Calu3 (cell line): ENCODE measurements around the gene DNTT. TPM values are rescaled to one million over a fixed set of nuclear protein-coding genes. Genes with fewer than 3 reads are reported as not detected.

Experiments used
- BruUV-seq: library from RNA; stranded (reverse); fragments of 400-500 nt; replicated peaks from 2 replicates; lab custom pipeline; 2021; lab: Mats Ljungman, UMichigan
- CTCF ChIA-PET: fragments of 300-600 bp; sonication (Branson Sonifier 250); formaldehyde crosslinking; loops from one replicate; lab custom pipeline; 2022; ENCODE audit warnings: antibody characterized with exemption; lab: Charles Lee
- DNase-seq: peaks from one replicate; pipeline ENCODE4 v3.0.0; 2022
- H3K27ac Mint-ChIP-seq: one replicate; pipeline ENCODE4 v1.8.0; 2022; ENCODE audit warnings: mixed read lengths; ENCODE audit not compliant: unreplicated experiment
- H3K27me3 Mint-ChIP-seq: one replicate; pipeline ENCODE4 v1.8.0; 2022; ENCODE audit warnings: mixed read lengths; ENCODE audit not compliant: unreplicated experiment
- H3K36me3 Mint-ChIP-seq: one replicate; pipeline ENCODE4 v1.8.0; 2022; ENCODE audit warnings: mild to moderate bottlenecking, moderate library complexity, mixed read lengths; ENCODE audit not compliant: insufficient read depth, unreplicated experiment
- H3K4me1 Mint-ChIP-seq: one replicate; pipeline ENCODE4 v1.8.0; 2022; ENCODE audit warnings: mild to moderate bottlenecking, low read depth, mixed read lengths; ENCODE audit not compliant: unreplicated experiment
- H3K4me3 Mint-ChIP-seq: one replicate; pipeline ENCODE4 v1.8.0; 2022; ENCODE audit warnings: mild to moderate bottlenecking, low read depth, moderate library complexity, mixed read lengths; ENCODE audit not compliant: unreplicated experiment
- H3K9me3 Mint-ChIP-seq: one replicate; pipeline ENCODE4 v1.8.0; 2022; ENCODE audit warnings: low read depth, mixed read lengths; ENCODE audit not compliant: unreplicated experiment
- intact Hi-C: fragments of 100-400 bp; cut with micrococcal nuclease; formaldehyde crosslinking; loops from one replicate; pipeline ENCODE4 v1.10.0; 2022; ENCODE audit not compliant: unreplicated experiment
- total RNA-seq: library from RNA; stranded (reverse); gene quantifications from 2 replicates; pipeline ENCODE4 v1.2.3, GENCODE V29; 2022
- TF ChIP-seq, protein P1 (sequence below): fragments of 200-600 bp; IDR thresholded peaks from one replicate; pipeline ENCODE4 v1.8.0; 2022; ENCODE audit warnings: antibody characterized with exemption; ENCODE audit not compliant: unreplicated experiment

Gene DNTT
- total RNA-seq, 1 experiment from 2014 or later = not detected

DNA sequence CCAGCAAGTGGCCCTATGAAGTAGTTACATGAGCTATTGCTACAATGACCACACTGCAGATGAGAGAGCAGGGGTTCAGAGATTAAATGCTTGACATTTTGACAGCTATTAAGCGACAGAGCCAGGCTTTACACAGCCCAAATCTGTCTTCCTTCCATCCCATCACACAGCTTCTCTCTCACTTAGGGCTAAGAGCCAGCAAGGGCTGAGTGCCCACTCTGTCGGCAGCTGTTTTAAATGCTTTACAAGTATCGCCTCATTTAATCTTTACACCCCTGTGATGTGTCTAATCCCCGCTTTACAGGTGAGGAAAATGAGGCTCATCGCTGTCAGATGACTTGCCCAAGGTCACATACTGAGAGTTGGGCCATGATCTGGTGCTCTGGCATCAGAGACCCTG is 69.8 kb downstream of the DNTT start:
- Mint-ChIP-seq H3K27ac (no peak overlapping the region), H3K4me3 (peak overlapping the region; percentile 66), H3K27me3 (peaks cover 13% of the 10 kb centered on the region), H3K4me1 (peaks cover 12% of the 10 kb centered on the region), H3K9me3 (no peaks in the 10 kb centered on the region), H3K36me3 (peaks cover 5% of the 10 kb centered on the region)
- TF ChIP-seq, protein P1, sequence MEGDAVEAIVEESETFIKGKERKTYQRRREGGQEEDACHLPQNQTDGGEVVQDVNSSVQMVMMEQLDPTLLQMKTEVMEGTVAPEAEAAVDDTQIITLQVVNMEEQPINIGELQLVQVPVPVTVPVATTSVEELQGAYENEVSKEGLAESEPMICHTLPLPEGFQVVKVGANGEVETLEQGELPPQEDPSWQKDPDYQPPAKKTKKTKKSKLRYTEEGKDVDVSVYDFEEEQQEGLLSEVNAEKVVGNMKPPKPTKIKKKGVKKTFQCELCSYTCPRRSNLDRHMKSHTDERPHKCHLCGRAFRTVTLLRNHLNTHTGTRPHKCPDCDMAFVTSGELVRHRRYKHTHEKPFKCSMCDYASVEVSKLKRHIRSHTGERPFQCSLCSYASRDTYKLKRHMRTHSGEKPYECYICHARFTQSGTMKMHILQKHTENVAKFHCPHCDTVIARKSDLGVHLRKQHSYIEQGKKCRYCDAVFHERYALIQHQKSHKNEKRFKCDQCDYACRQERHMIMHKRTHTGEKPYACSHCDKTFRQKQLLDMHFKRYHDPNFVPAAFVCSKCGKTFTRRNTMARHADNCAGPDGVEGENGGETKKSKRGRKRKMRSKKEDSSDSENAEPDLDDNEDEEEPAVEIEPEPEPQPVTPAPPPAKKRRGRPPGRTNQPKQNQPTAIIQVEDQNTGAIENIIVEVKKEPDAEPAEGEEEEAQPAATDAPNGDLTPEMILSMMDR = no peak
- CTCF ChIA-PET = interaction anchor here (0.9 kb wide), 1 partner anchor 55 kb away, joined by 4 read pairs; no protein-coding TSS in a partner anchor
- DNase-seq = no peak
- intact Hi-C loops = loop anchor here (10.0 kb wide), 1 partner anchor 461 kb away; the partner anchor contains the start of gene LCOR
- no TSS peak for BruUV-seq

DNA sequence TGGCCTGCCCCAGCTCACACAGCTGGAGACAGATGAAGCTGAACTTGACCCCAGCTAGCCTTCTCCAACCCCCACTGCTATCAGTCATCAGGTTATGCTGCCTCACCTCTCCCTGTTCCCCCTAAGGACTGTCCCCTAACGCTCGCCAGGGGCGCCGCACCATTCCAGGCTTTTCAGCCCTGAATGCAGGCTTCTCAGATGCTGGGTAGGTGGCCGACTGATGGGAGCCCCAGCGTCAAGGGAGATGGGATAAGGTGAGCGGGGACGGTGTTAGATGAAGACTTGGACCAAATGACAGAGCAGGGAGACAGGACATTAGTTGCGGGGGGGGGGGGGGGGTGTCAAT is 70.4 kb downstream of the DNTT start:
- no TSS peak for BruUV-seq
- Mint-ChIP-seq H3K27me3 (peaks cover 19% of the 10 kb centered on the region), H3K4me1 (peaks cover 12% of the 10 kb centered on the region), H3K27ac (no peak overlapping the region), H3K36me3 (peaks cover 4% of the 10 kb centered on the region), H3K9me3 (no peaks in the 10 kb centered on the region), H3K4me3 (peak overlapping the region; percentile 66)
- no peak for DNase-seq
- TF ChIP-seq, protein P1 = no peak
- intact Hi-C loops = loop anchor here (10.0 kb wide), 1 partner anchor 460 kb away; the partner anchor contains the start of gene LCOR
- CTCF ChIA-PET = interaction anchor here (0.7 to 1.4 kb wide), 7 partner anchors 8 to 139 kb away, joined by 3 to 16 read pairs (median 5); partner anchors contain the start of gene TLL2

DNA sequence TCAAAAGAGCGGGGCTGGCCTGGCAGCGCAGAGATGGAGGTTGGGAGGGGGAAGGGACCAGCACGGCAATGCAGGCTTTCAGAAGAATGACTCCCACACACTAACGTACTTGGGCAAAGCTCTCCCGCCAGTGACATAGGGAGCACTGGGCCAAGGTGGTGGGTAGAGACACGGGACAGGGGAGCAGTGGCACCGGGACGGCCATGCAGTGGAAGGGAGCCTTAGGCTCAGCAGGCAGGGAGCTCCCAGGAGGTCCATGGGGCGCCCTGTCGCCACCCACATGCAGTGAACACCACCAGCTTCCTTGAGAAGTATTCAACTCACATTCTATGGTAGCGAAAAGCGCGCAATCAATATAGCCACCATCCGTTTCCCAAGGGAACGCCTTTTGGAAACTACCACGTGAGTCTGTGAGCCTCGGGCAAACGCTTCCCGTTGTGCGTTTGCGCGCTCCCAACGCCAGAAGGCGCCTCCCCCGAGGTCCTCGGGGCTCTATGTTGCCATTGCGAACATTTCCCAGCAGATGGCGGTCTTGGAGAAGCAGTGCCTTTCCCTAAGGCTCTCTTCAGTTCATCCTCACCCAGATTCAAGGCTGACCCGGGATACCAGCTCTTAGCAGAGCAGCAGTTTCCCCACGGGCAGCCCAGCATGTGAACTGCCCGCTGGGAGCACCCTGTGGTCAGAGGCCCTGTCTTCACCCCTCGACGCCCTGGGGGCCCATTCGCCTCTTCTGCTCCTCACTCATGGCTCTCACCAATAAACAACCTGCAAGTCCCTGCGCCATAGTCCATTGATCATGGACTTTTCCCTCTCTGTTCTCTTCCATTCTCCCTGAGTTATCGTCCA is 71.0 kb downstream of the DNTT start:
- intact Hi-C loops = loop anchor here (1.0 to 10.0 kb wide), 2 partner anchors 139 to 460 kb away; partner anchors contain the start of gene LCOR
- no peaks in the 10 kb centered on the region for H3K9me3 Mint-ChIP-seq
- H3K27ac Mint-ChIP-seq = no peak overlapping the region
- H3K4me1 Mint-ChIP-seq = peaks cover 12% of the 10 kb centered on the region
- BruUV-seq = no TSS peak
- H3K4me3 Mint-ChIP-seq = peak overlapping the region; percentile 66
- CTCF ChIA-PET = interaction anchor here (0.7 to 1.4 kb wide), 8 partner anchors 9 to 138 kb away, joined by 3 to 16 read pairs (median 4); partner anchors contain the start of gene TLL2
- H3K27me3 Mint-ChIP-seq = peaks cover 19% of the 10 kb centered on the region
- TF ChIP-seq, protein P1 = peak; percentile 81
- peak; percentile 81 for DNase-seq
- H3K36me3 Mint-ChIP-seq = no peaks in the 10 kb centered on the region

DNA sequence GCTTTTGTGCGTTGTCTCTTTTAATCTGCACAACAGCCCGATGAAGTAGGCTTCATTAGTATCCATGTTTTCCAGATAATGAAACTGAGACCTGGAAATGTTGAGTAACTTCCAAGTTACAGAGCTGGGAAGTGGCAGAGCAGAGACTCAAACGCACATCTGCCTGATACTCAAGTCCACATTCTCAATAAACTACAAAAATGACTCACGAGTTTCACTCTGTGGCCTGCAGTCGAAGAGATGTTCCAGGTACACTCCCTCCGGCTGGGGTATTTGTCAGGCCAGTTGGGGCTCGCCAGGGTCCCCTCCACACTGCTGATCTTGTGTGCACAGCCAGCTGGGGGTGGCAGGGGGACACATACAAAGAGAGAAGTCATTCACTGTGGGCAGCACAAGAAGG is 72.2 kb downstream of the DNTT start:
- CTCF ChIA-PET = interaction anchor here (1.3 kb wide), 1 partner anchor 137 kb away, joined by 3 read pairs; the partner anchor contains the start of gene TLL2
- Mint-ChIP-seq H3K27ac (no peak overlapping the region), H3K36me3 (peaks cover 5% of the 10 kb centered on the region), H3K9me3 (no peaks in the 10 kb centered on the region), H3K4me1 (peaks cover 19% of the 10 kb centered on the region), H3K27me3 (peaks cover 27% of the 10 kb centered on the region), H3K4me3 (no peak overlapping the region)
- no peak for DNase-seq
- BruUV-seq = no TSS peak
- TF ChIP-seq, protein P1 = no peak
- intact Hi-C loops = loop anchor here (10.0 kb wide), 1 partner anchor 458 kb away; the partner anchor contains the start of gene LCOR
